GM18868 (cell line): Measurements from ENCODE around the gene FZR1.
"Not testable (repeated sequence)": the region's sequence is repeated elsewhere in the genome, so short reads cannot be mapped to it uniquely, and the experiment has no call there.

ENCODE experiments used
- ATAC-seq: cut with Tn5 transposase; IDR thresholded peaks from one replicate; pipeline ENCODE4 v1.9.1; 2021; ENCODE audit warnings: mild to moderate bottlenecking, moderate library complexity; ENCODE audit not compliant: unreplicated experiment

Gene FZR1

GRCh38 chr19:3528080-3528479 lies 22.0 kb downstream of the FZR1 start:
- ATAC-seq = no peak

GRCh38 chr19:3528539-3529211 lies 22.6 kb downstream of the FZR1 start:
- ATAC-seq = no peak

DNA sequence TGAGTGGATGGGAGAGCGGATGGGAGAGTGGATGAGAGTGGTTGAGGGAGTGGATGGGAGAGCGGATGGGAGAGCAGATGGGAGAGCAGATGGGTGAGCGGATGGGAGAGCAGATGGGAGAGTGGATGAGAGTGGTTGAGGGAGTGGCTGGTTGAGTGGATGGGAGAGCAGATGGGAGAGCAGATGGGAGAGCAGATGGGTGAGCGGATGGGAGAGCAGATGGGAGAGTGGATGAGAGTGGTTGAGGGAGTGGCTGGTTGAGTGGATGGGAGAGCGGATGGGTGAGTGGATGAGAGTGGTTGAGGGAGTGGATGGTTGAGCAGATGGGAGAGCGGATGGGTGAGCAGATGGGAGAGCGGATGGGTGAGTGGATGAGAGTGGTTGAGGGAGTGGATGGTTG lies 23.2 kb downstream of the FZR1 start:
- ATAC-seq = not testable (repeated sequence)

GRCh38 chr19:3530389-3530788 lies 24.3 kb downstream of the FZR1 start:
- no peak for ATAC-seq

GRCh38 chr19:3531716-3532115 lies 25.6 kb downstream of the FZR1 start:
- no peak for ATAC-seq

DNA sequence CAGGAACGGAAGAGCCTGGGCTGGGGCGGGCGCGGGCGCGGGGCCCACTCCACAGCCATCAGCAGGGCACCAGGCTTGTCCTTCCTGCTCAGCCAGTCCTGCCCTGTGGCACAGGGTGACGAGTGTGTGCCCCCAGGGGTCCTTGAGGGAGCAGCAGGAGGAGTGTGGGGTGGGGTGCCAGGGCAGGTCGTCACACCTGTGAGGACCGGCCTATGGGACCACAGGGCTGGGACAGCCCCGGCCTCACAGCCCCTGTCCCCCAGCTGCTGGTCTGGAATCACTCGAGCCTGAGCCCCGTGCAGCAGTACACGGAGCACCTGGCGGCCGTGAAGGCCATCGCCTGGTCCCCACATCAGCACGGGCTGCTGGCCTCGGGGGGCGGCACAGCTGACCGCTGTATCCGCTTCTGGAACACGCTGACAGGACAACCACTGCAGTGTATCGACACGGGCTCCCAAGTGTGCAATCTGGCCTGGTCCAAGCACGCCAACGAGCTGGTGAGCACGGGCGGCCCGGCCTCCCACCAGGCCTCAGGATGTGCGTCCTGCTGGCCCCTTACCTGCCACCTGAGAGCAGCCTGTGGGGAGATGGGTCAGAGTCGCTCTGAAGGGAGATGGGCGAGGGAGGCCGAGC lies 26.2 kb downstream of the FZR1 start:
- ATAC-seq = no peak

DNA sequence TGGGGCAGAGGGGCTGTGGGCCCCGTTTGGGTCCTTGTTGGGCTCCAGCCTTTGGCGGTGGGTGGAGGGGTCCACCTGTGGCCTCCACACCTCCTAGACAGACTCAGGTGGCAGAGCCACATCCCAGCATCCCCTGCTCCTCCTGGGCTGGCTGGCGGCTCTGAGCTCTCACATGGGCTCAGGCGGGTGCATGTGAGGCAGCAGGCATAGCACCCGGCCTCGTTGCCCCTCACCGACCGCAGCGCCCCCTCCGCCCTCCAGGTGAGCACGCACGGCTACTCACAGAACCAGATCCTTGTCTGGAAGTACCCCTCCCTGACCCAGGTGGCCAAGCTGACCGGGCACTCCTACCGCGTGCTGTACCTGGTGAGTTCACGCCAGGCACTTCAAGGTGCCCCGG lies 26.9 kb downstream of the FZR1 start:
- no peak for ATAC-seq

DNA sequence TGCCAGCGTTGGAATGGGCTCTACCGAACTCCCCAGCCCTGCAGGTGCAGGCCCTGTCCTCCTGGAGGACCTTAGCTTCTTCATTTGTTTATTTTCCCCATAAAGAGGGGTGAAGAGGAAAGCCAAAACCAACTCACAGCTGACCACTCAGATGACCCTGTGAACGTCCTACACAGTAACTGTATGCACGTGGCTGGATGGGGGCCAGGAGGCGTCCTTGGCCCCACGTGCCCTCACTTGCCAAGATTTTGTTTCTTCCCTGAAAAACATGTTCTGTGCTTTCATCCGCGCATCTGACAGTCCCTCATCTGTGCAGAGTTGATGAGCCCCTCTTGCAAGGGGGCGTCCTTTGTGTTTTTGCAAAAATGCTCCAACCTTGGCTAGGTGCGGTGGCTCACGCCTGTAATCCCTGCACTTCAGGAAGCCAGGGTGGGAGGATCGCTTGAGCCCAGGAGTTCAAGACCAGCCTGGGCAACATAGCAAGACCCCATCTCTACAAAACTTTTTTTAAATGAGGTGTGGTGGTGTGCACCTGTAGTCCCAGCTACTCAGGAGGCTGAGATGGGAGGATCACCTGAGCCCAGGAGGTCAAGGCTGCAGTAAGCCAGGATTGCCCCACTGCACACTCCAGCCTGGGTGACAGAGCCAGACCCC lies 27.6 kb downstream of the FZR1 start:
- ATAC-seq = no peak

GRCh38 chr19:3534375-3535234 lies 28.5 kb downstream of the FZR1 start:
- no peak for ATAC-seq

- ATAC-seq = no peak
These were observed 29.1 kb downstream of the FZR1 start for GRCh38 chr19:3535235-3535535.

DNA sequence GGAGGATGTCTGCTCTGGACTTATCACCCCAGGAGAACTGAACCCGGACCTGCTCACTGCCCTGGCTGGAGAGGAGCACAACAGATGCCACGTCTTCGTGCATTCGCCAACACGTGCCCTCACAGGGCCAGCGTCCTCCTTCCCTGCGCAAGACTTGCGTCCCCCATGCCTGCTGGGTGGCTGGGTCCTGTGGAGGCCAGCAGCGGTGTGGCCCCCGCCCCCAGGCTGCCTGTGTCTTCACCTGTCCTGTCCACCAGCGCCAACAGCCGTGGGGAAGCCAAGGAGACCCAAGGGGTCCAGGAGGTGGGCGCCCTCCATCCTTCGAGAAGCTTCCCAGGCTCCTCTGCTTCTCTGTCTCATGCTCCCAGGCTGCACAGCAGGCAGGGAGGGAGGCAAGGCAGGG lies 29.5 kb downstream of the FZR1 start:
- ATAC-seq = no peak

DNA sequence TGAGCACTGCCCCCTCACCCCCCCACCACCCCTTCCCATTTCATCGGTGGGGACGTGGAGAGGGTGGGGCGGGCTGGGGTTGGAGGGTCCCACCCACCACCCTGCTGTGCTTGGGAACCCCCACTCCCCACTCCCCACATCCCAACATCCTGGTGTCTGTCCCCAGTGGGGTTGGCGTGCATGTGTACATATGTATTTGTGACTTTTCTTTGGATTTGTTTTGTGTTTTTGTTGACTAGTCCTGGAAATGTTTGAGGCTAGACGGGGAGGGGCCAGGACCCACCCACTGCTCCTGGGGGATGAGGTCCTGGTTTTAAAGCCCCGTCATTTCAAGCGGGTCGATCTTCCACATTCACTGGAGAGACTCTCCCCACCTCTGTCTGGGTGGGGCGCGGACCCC lies 29.9 kb downstream of the FZR1 start:
- no peak for ATAC-seq

DNA sequence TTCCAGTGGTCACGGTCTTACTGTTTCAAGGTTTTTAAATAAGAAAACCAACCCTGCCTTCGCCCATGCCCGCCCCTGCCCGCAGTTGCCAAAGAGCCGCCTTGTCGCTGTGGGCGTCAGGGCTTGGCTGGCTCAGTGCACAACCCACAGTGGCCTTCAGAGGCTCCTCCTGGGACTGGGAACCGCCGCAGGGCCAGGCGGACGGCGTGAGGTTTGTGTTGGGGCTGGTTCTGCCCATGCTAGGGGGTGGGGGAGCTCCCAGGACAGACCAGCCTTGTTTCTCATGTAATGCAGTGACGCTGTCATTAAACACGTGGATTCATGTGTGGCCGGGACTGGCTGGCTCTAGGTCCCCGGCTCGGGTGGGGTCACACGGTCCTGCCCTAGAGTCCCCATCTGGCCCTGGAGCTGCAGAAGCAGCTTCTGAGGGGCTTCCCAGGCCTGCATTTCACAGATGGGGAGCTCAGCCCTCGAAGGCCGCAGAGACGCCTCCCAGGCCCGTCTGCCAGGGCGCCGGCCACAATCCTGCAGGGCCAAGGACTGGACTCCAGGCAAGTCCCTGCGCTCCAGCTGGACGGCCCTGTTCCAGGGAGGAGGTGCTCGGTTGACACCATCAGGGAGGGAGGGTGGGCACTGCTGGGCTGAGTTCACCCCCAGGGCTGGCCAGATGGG lies 30.5 kb downstream of the FZR1 start:
- ATAC-seq = no peak

DNA sequence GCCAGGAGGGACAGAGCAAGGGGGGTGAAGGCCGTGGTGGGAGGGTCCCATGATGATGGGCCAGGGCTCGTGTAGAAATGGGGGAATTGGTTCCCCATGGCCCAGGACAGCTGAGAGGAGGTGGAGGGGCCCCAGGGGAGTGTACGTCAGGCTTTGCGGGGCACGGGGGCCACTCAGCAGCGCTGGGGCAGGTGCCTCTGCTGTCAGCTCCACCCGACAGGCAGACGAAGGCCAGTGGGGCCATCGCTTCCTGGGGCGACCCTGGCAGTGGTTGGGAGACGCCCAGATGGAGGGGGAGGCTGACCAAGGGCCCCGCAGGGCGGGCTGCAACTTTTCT lies 31.0 kb downstream of the FZR1 start:
- ATAC-seq = no peak

GRCh38 chr19:3537438-3538240 lies 31.5 kb downstream of the FZR1 start:
- no peak for ATAC-seq

GRCh38 chr19:3538258-3538929 lies 32.3 kb downstream of the FZR1 start:
- ATAC-seq = no peak

GRCh38 chr19:3538965-3539755 lies 33.0 kb downstream of the FZR1 start, which contains the start of gene TEKTIP1:
Gene TEKTIP1 (plus strand): TSS chr19:3539174. CDS start chr19:3539178, 4 bp downstream.
- ATAC-seq = no peak

GRCh38 chr19:3539756-3540118 lies 33.6 kb downstream of the FZR1 start:
- ATAC-seq = no peak
